Activated naive CD4-positive, alpha-beta T cell treated with anti-CD3 and anti-CD28 coated beads, Interleukin-2, amount 10 ng/mL, durations not matched to agents 7 days and 5 days (primary cell): ENCODE results near the gene FASN.
A peak's percentile ranks its signal among the peaks of the same experiment; 100 is the strongest.

Experiments used
- CTCF ChIA-PET: fragments of 350-600 bp; sonication (Branson Sonifier 250); formaldehyde crosslinking; loops from one replicate; lab custom pipeline; 2021; ENCODE audit warnings: antibody characterized with exemption; lab: Charles Lee
- DNase-seq: peaks from one replicate; pipeline ENCODE4 v3.0.0-alpha.2; 2020
- H3K27ac Mint-ChIP-seq: one replicate; pipeline ENCODE4 v1.8.0; 2021; ENCODE audit warnings: mild to moderate bottlenecking, moderate library complexity, mixed read lengths
- H3K27me3 Mint-ChIP-seq: one replicate; pipeline ENCODE4 v1.8.0; 2021; ENCODE audit warnings: mild to moderate bottlenecking, mixed read lengths
- H3K36me3 Mint-ChIP-seq: one replicate; pipeline ENCODE4 v1.8.0; 2021; ENCODE audit warnings: mixed read lengths
- H3K4me1 Mint-ChIP-seq: one replicate; pipeline ENCODE4 v1.8.0; 2021; ENCODE audit warnings: mixed read lengths
- H3K4me3 Mint-ChIP-seq: one replicate; pipeline ENCODE4 v1.8.0; 2021; ENCODE audit warnings: mild to moderate bottlenecking, moderate library complexity, mixed read lengths
- H3K9me3 Mint-ChIP-seq: one replicate; pipeline ENCODE4 v1.8.0; 2021; ENCODE audit warnings: mixed read lengths

FASN gene

DNA sequence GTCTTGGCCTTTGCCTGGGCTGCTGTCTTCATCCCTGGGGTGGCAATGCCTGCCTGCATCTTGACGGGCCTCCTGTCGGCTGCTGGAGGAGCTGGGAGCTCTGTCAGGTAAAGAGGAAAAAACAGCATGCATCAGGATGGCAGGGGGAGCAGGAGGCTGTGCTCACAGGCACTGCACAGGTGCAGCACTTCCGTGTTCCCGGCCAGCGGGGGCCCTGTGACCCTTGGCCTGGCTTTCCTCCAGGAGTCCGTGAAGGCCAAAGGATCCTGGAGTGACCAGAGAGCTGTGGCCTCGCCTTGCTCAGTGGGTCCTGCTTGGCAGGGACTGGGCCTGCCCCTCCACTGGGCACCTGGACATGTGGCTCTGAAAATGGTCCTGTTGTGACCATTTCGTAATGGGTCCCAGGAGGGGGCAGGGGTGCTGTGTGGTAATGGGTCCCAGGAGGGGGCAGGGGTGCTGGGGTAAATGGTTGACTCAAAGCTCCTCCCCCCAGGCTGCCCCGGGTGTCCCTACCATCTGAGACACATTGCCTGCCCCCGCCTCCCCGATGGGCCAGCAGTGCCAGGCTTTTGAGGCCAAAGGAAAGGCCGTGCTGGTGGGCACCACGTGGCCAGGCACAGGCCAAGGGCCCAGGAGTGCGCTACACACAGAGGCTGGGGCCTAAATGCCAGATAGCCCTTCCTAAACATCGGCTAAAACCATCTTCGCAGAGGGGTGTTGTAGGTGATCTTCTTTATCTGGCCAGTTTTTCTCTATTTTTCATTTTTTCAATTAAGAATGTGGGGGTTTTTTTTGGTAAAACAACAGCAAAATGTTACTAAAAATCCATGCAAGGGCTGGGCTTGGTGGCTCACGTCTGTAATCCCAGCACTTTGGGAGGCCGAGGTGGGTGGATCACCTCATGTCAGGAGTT is 4.0 kb upstream of the FASN start:
- DNase-seq: no peak
- H3K27ac Mint-ChIP-seq: no peak overlapping the region
- H3K9me3 Mint-ChIP-seq: no peaks in the 10 kb centered on the region
- peaks cover 6% of the 10 kb centered on the region for H3K36me3 Mint-ChIP-seq
- H3K4me1 Mint-ChIP-seq: peaks cover 31% of the 10 kb centered on the region
- CTCF ChIA-PET: interaction anchor here (1.0 kb wide), 1 partner anchor 104 kb away, joined by 3 read pairs; no protein-coding TSS in a partner anchor
- no peaks in the 10 kb centered on the region for H3K27me3 Mint-ChIP-seq
- no peak overlapping the region for H3K4me3 Mint-ChIP-seq

DNA sequence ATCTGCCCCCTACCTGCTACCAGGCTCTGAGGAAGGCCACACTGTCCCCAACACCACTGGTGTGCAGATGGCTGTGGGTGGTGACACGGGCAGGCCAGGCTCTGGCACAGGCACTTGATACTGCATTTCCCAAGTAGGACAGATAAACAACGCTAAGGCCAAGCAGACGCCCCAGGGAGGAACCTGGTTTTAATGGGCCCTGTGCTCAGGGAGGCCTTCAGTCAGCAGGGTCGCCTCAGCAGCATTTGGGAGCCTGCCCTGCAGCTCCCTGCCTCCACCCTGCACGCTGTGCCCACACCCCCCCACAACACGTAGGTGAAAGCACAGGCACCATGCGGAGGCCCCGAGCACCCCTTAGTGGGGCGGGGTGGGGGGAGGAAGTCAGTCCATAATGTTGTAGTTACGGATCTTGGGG is 3.3 kb upstream of the FASN start:
- Mint-ChIP-seq H3K36me3 (peaks cover 6% of the 10 kb centered on the region), H3K27ac (no peak overlapping the region), H3K4me3 (peak overlapping the region; percentile 43), H3K4me1 (peaks cover 28% of the 10 kb centered on the region), H3K9me3 (no peaks in the 10 kb centered on the region), H3K27me3 (no peaks in the 10 kb centered on the region)
- DNase-seq: no peak
- CTCF ChIA-PET: no interaction called here

DNA sequence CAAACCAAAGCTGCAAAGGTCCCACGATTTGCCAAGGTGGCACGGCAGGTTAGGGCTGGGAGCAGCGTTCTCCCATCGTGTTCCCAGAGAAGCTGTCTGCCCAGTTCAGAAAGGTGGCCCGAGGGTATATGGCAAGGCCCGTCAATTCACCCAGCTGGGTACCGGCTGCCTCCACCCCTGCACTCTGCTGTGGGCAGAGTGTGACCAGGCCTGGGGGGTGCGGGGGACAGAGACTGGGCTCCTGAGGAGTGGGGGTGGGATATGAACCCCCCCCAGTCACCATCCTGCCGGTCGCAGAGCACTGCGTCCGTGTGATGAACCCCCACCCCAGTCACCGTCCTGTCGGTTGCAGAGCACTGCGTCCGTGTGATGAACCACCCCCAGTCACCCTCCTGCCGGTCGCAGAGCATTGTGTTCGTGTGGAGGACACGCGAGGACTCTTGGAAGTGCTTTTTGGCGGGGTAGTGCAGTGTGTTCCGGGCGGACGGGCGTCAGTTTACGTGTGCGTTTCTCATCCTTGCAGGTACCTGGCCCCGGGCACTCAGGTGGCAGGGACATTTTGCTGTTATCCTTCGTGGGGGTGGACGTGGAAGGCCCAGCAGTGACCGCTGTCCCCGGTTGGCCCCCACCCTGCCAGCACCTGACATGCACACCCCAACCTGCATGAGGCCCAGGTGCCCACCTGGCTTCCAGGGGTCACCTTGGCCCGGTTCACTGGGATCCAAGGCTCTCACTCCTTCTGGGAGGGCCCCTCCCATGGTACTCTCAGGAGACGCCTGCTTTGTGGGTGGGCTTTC is 2.7 kb upstream of the FASN start:
- Mint-ChIP-seq H3K9me3 (no peaks in the 10 kb centered on the region), H3K4me1 (peaks cover 26% of the 10 kb centered on the region), H3K27ac (peak overlapping the region; percentile 86), H3K4me3 (peak overlapping the region; percentile 80), H3K36me3 (peaks cover 9% of the 10 kb centered on the region), H3K27me3 (no peaks in the 10 kb centered on the region)
- CTCF ChIA-PET: no interaction called here
- DNase-seq: no peak

DNA sequence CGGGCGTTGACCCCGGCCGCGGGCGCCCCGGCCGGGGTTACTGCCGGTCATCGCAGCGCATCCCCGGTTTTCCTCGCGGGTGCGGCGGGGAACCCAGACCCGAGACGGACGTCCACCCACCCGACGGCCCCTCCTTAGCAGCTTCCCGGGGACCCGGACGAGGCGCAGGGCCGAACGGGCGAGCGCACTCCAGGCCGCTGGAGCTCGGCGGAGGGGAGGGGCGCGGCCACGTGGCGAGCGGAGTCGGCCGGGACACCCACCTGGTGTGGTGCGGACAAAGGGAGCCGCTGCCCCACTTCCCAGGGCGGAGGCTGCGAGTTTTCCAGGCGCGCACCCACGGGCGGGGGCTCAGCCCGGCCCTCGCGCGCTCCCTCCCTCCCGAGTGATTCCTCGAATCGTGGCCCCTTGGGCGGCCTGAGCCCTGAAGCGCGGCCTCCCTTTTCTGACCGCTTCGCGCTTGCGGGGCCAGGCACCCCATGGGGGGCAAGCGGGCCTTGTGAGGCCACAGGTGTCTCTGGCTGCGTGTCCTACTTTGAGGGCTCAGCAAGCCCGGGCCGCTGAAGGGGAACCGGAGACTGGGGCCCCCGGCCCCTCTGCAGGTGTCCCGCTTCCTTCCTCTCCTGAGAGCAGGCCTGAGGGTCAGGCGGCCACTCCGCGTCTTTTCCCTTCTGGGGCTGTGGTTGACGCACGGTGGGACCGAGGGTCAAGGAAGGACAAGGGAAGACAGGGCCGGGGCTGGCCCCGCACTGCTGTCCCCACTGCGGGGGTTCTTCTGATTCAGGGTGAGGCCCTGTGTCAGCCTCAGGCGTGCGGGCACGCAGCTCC is 1.1 kb upstream of the FASN start:
- Mint-ChIP-seq H3K27me3 (no peaks in the 10 kb centered on the region), H3K9me3 (no peaks in the 10 kb centered on the region), H3K36me3 (peaks cover 11% of the 10 kb centered on the region), H3K27ac (peak overlapping the region; percentile 86), H3K4me3 (peak overlapping the region; percentile 80), H3K4me1 (peaks cover 19% of the 10 kb centered on the region)
- no peak for DNase-seq
- CTCF ChIA-PET: no interaction called here

DNA sequence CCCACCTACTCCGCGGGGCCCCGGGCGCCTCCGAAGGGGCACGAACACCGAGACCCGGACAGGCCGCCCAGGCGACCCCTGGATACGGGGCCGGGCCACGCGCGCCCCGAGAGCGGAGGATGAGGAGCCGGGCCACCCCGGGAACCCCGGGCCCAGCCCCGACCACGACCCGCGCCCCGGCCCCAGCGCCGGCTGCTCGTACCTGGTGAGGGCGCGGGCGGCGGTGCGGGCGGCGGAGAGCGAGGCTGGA is 192 bp downstream of the FASN start:
- Mint-ChIP-seq H3K4me1 (peaks cover 20% of the 10 kb centered on the region), H3K36me3 (peaks cover 13% of the 10 kb centered on the region), H3K4me3 (peak overlapping the region; percentile 74), H3K27me3 (no peaks in the 10 kb centered on the region), H3K9me3 (no peaks in the 10 kb centered on the region), H3K27ac (peak overlapping the region; percentile 75)
- CTCF ChIA-PET: no interaction called here
- DNase-seq: no peak

DNA sequence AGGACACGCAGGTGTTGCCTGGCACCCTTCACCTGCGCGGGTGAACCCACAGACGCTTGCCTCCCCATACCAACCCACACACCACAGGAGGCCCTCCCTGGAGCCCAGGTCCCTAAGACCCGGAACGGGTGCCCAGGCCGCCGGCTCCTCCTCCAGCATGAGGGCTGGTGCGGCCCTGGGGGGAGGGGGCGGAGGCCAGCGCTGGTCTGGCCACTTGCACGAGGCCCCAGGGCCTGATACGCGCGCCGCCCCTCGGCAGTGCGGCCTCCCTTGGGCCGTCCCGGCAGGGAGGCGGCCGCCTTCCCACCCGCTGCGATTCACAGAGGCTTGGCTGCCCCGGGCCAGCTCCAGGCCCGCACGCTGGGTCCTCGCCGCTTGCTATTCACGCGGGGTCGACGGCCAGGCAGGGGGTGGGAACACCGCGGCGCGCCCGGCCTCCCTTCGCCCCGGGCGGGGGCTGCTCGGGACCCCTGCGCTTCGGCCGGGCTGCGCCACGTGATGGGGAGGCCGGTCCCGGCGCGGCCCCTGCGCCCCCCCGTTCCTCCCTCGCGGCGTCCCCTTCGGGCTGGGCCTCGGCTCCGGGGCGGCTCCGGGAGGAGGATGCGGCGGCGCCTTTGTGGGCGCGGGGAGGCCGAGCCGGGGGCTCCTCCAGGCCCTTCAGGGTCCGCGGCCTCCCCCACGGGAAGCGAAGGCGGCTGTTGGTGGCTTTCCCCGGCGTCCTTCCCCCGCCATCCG is 685 bp downstream of the FASN start:
- CTCF ChIA-PET: no interaction called here
- peaks cover 19% of the 10 kb centered on the region for H3K4me1 Mint-ChIP-seq
- H3K27me3 Mint-ChIP-seq: no peaks in the 10 kb centered on the region
- H3K36me3 Mint-ChIP-seq: peaks cover 13% of the 10 kb centered on the region
- H3K9me3 Mint-ChIP-seq: no peaks in the 10 kb centered on the region
- peak overlapping the region; percentile 74 for H3K4me3 Mint-ChIP-seq
- peak overlapping the region; percentile 55 for H3K27ac Mint-ChIP-seq
- DNase-seq: peak; percentile 52

DNA sequence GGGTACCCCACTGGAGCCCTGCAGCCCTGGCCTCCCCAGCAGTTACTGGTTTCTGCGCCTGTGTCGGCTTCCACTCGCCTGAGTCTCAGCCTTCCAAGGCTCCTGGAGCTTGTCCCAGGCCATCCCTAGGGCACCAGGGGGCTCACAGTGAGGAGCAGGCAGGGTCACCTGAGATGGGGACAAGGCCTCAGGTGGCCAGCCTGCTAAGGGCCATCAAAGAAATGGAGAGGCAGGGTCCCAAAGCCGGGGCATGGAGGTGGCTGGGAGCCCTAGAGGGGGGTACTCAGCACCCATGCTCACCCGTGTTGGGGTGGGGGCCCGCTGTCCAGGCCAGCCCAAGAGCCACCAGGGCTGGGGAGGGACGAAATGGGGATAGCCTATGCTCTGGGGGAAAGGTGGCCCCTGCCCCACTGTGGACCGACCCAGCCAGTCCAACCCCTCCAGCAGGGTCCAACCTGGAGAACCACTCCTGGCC is 1.3 kb downstream of the FASN start:
- no peak for DNase-seq
- peak overlapping the region; percentile 55 for H3K27ac Mint-ChIP-seq
- H3K36me3 Mint-ChIP-seq: peaks cover 14% of the 10 kb centered on the region
- CTCF ChIA-PET: interaction anchor here (0.9 to 1.6 kb wide), 2 partner anchors 9 to 57 kb away, joined by 3 to 5 read pairs; no protein-coding TSS in a partner anchor
- no peaks in the 10 kb centered on the region for H3K27me3 Mint-ChIP-seq
- H3K4me3 Mint-ChIP-seq: peak overlapping the region; percentile 72
- peaks cover 17% of the 10 kb centered on the region for H3K4me1 Mint-ChIP-seq
- H3K9me3 Mint-ChIP-seq: no peaks in the 10 kb centered on the region

DNA sequence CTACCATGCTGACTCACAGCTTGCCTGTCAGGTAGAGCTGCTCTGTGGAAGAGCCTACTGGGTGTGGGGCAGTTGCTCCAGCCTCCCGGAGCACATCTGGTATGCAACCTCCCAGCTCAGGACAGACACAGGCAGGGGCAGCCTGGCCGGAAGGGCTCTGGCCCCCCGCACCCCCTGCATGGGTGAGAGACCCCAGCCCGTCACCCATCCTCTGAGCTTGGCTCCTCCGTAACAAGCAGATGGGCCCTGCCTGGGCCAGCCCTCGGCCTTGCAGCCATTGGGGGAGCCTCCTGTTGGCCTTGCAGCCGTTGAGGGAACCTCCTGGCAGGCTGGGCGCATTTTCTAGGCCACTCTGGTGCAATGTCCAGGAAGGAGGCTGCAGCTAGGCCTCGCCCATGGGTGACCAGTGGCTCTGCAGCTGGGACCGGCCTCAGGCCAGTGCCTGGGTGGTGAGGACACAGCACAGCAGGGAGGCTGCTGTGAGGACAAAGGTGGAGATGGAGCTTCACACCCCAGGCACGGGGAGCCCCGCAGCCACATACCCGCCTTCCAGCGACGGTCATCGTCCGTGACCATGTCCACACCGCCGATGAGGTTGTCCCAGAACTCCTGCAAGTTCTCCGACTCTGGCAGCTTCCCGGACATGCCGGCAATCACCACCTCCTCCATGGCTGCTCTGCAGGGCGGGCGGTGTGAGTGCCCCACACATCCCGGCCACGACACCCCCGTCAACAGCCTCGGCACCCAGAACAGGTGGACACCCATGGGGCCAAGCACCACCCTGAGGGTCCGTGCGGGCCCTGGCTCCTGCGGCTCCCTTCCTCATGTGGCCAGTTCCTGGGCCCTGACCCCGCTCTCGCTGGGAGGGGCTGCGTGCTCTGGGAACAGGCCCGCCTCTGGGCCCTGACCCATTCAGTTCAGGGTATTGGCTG is 2.0 kb downstream of the FASN start:
- Mint-ChIP-seq H3K4me3 (peak overlapping the region; percentile 72), H3K27ac (peak overlapping the region; percentile 19), H3K36me3 (peaks cover 13% of the 10 kb centered on the region), H3K9me3 (no peaks in the 10 kb centered on the region), H3K27me3 (no peaks in the 10 kb centered on the region), H3K4me1 (peaks cover 17% of the 10 kb centered on the region)
- no peak for DNase-seq
- CTCF ChIA-PET: interaction anchor here (0.8 to 1.6 kb wide), 3 partner anchors 10 to 64 kb away, joined by 3 to 5 read pairs (median 3); partner anchors contain the start of gene RAC3

DNA sequence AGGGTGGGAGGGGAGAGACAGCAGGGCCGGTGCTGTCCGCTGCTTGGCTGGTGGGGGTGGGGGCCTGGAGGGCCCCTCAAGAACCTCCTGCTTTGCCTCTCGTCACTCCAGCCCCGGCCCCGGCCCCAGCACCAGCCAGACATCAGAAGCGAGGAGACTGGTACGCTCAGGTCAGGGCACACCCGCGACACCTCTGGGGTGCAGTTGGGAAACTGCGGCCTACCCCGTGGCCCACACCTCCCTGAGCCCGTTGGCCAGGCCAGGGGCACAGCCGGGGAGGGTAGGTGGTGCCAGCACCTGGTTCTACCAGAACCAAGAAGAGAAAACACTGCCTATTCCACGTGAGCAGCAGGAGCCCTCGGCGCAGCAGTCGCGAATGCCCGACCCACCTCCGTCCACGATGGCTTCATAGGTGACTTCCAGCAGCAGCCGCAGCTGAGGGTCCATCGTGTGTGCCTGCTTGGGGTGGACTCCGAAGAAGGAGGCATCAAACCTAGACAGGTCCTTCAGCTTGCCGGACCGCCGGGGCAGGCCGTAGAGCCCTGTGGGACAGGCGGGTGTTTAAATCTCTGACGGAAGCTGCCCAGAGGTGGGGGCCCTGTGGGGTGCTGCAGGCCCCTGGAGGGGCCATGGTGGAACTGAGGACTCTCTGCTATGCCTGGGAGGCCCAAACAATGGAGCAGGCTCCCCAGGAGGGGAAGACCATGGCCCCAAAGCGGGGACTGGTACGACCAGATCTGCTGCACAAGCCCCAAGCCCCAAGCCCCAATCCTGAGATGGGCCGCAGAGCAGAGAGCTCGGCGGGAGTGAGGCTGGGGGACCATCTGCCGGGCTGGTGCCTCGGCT is 2.9 kb downstream of the FASN start:
- no peak for DNase-seq
- Mint-ChIP-seq H3K27ac (peak overlapping the region; percentile 49), H3K36me3 (peaks cover 15% of the 10 kb centered on the region), H3K4me1 (peaks cover 17% of the 10 kb centered on the region), H3K27me3 (no peaks in the 10 kb centered on the region), H3K4me3 (peak overlapping the region; percentile 60), H3K9me3 (no peaks in the 10 kb centered on the region)
- CTCF ChIA-PET: interaction anchor here (1.6 kb wide), 1 partner anchor 11 kb away, joined by 5 read pairs; no protein-coding TSS in a partner anchor

DNA sequence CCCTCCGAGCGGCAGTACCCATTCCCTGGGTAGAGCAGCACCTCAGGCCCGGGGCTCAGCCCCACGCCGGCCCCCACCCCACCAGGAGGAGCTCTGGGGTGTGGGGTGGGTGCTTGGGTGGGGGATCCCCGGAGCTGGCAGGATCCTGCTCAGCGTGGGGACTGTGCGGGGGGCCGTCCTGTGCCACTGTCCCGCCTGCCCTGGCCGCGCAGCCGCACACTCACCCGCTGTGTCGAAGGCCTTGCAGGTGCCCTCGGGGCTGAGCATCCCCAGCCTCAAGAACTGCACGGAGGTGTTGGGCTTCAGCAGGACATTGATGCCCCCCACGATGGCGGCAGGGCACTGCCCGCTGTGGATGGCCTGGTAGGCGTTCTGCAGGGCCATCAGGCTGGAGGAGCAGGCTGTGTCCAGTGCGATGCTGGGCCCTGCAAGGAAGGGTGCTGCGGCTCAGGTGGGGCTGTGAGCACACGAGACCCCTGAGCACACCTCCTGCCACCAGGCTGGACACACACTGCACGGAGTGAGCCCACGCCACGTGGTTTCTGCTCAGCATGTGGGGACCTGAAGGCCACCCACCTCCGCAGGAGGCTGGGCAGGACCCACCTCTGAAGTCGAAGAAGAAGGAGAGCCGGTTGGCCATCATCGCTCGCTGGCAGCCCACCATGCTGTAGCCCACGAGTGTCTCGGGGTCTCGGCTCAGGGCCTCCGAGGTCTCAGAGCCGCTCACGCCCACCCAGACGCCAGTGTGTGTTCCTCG is 4.9 kb downstream of the FASN start:
- CTCF ChIA-PET: no interaction called here
- H3K9me3 Mint-ChIP-seq: no peaks in the 10 kb centered on the region
- peaks cover 13% of the 10 kb centered on the region for H3K4me1 Mint-ChIP-seq
- no peak for DNase-seq
- H3K27me3 Mint-ChIP-seq: no peaks in the 10 kb centered on the region
- no peak overlapping the region for H3K4me3 Mint-ChIP-seq
- no peak overlapping the region for H3K27ac Mint-ChIP-seq
- H3K36me3 Mint-ChIP-seq: peaks cover 18% of the 10 kb centered on the region

DNA sequence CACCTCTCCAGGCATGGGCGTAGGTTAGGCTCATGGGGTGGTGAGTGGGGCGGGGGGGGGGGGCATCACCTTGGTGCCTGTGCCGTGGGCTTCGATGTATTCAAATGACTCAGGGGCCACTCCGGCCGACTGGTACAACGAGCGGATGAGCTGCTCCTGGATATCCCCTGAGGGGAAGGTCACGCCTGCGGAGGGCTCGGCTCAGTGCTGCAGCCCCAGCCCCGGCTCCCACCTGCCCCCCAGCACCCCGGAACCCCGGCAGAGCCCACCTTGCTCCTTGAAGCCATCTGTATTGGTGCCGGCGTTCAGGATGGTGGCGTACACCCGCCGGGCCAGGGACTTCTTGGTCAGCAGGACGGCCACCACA is 5.4 kb downstream of the FASN start:
- peaks cover 20% of the 10 kb centered on the region for H3K36me3 Mint-ChIP-seq
- peaks cover 13% of the 10 kb centered on the region for H3K4me1 Mint-ChIP-seq
- H3K27me3 Mint-ChIP-seq: no peaks in the 10 kb centered on the region
- H3K9me3 Mint-ChIP-seq: no peaks in the 10 kb centered on the region
- no peak overlapping the region for H3K27ac Mint-ChIP-seq
- H3K4me3 Mint-ChIP-seq: no peak overlapping the region
- CTCF ChIA-PET: no interaction called here
- no peak for DNase-seq
